SK-N-MC (cell line): ENCODE measurements around the gene PIGQ.

ENCODE experiments used
- DNase-seq: peaks from one replicate; pipeline ENCODE4 v3.0.0-alpha.2; 2011; ENCODE audit warnings: low read depth, low spot score
- H3K27ac ChIP-seq: fragments of 200-600 bp; sonication (generic); 2 replicates; pipeline ENCODE4 v1.5.1; 2016; ENCODE audit warnings: mixed run types
- H3K36me3 ChIP-seq: fragments of 200-600 bp; sonication (generic); 2 replicates; pipeline ENCODE4 v1.6.1; 2017; ENCODE audit warnings: antibody characterized with exemption, low read length, mixed read lengths; ENCODE audit not compliant: insufficient read depth
- H3K4me3 ChIP-seq: fragments of 200-600 bp; sonication (generic); 2 replicates; pipeline ENCODE4 v1.5.1; 2016
- H3K9ac ChIP-seq: fragments of 200-600 bp; sonication (generic); 2 replicates; pipeline ENCODE4 v1.8.0; 2017; ENCODE audit warnings: mixed run types, mixed read lengths; ENCODE audit not compliant: insufficient read length
- H3K9me3 ChIP-seq: fragments of 200-600 bp; sonication (generic); 2 replicates; pipeline ENCODE4 v1.6.1; 2017; ENCODE audit warnings: low read depth, mild to moderate bottlenecking, antibody characterized with exemption, low read length, moderate library complexity, mixed read lengths
- EZH2 ChIP-seq: fragments of 200-600 bp; sonication (generic); IDR thresholded peaks from one replicate; pipeline ENCODE4 v1.6.1; 2017; ENCODE audit warnings: antibody characterized with exemption
- FOXP2 ChIP-seq: optimal IDR thresholded peaks from 2 replicates; pipeline ENCODE3; 2011; ENCODE audit warnings: mild to moderate bottlenecking, moderate library complexity; ENCODE audit not compliant: insufficient read depth; ENCODE audit errors: extremely low read length, control extremely low read depth
- POLR2AphosphoS5 ChIP-seq: IDR thresholded peaks from 2 replicates; pipeline ENCODE4 v1.6.1; 2012; ENCODE audit warnings: mild to moderate bottlenecking, low read depth, low read length, borderline replicate concordance

PIGQ gene

GRCh38 chr16:624526-625070 lies 54.8 kb downstream of the PIGQ start:
- no peaks in the 10 kb centered on the region for H3K9me3 ChIP-seq
- no peak for DNase-seq
- H3K27ac ChIP-seq = no peak overlapping the region
- no peak overlapping the region for H3K9ac ChIP-seq
- H3K4me3 ChIP-seq = no peak overlapping the region
- TF ChIP-seq FOXP2 (no peak), EZH2 (no peak), POLR2AphosphoS5 (no peak)
- no peaks in the 10 kb centered on the region for H3K36me3 ChIP-seq

DNA sequence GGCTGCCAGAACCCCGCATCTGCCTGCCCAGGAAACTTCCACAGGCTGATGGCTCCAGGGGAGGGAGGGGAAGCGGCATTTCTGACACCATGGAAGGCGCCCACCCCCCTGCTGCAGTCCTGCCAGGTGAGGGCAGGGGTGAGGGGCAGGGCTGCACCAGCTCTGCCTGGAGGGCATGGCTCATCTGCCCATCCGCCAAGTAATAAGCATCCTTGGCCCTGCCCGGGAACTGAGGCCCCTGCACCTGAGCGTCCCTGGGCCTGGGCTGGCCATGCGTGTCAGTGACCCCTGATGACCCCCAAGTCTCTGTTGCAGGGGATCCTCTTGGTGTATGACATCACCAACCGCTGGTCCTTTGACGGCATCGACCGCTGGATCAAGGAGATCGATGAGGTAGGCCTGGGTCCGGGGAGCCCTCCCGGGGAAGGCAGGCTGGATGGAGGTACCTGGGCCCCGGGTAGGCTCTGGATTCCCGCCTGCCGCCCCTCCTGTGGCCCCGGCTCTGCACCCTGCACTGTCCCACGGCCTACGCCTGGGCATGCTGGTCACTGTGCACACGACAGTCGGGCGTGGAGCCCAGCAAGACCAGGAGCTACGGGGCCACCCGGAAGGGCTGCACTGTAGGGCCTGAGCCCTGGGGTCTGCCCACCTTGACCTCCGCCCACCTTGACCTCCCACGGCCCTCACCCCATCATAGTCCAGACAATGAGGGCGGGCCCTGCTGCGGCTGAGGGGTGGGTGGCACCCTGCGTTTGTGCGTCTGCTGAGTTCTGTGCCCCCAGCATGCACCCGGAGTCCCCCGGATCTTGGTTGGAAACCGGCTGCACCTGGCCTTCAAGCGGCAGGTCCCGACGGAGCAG lies 55.6 kb downstream of the PIGQ start:
- no peaks in the 10 kb centered on the region for H3K36me3 ChIP-seq
- TF ChIP-seq POLR2AphosphoS5 (no peak), FOXP2 (no peak), EZH2 (no peak)
- no peak overlapping the region for H3K27ac ChIP-seq
- H3K4me3 ChIP-seq = no peak overlapping the region
- DNase-seq = no peak
- no peaks in the 10 kb centered on the region for H3K9me3 ChIP-seq
- no peak overlapping the region for H3K9ac ChIP-seq

DNA sequence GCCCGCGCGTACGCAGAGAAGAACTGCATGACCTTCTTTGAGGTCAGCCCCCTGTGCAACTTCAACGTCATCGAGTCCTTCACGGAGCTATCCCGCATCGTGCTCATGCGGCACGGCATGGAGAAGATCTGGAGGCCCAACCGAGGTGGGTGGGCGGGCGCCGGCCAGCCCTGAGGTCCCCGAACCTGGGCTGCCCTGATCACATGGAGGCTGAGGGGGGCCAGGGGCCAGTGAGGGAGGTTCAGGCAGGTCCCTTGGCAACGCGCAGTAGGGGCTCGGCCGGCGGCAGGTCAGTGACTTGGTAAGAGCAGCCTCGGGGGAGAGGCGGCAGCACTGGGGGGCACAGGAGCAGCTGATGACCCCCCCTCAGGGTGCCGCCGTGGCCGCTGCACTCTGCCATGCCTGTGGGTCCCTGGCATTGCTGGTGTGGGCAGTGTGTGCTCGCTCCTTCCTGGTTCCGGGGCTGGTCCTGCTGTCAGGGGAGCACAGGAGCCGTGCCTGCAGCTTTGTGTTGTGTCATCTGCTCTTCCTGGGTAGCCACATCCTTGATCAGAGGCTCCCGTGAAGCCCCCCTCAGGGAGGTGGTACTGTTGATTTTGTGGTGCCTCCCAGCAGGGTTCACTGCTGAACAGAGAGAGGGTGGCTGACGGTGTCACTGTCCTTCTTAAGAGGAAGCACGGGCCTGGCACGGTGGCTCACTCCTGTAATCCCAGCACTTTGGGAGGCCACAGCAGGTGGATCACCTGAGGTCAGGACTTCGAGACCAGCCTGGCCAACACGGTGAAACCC lies 56.4 kb downstream of the PIGQ start:
- Histone ChIP-seq H3K9me3 (no peaks in the 10 kb centered on the region), H3K4me3 (no peak overlapping the region), H3K36me3 (no peaks in the 10 kb centered on the region), H3K27ac (no peak overlapping the region), H3K9ac (no peak overlapping the region)
- no peak for TF ChIP-seq EZH2
- TF ChIP-seq FOXP2 = no peak
- no peak for TF ChIP-seq POLR2AphosphoS5
- DNase-seq = no peak

GRCh38 chr16:626787-627453 lies 57.2 kb downstream of the PIGQ start:
- no peak for DNase-seq
- no peaks in the 10 kb centered on the region for H3K36me3 ChIP-seq
- TF ChIP-seq POLR2AphosphoS5 (no peak), EZH2 (no peak), FOXP2 (no peak)
- H3K27ac ChIP-seq = no peak overlapping the region
- no peak overlapping the region for H3K9ac ChIP-seq
- H3K9me3 ChIP-seq = no peaks in the 10 kb centered on the region
- H3K4me3 ChIP-seq = no peak overlapping the region

DNA sequence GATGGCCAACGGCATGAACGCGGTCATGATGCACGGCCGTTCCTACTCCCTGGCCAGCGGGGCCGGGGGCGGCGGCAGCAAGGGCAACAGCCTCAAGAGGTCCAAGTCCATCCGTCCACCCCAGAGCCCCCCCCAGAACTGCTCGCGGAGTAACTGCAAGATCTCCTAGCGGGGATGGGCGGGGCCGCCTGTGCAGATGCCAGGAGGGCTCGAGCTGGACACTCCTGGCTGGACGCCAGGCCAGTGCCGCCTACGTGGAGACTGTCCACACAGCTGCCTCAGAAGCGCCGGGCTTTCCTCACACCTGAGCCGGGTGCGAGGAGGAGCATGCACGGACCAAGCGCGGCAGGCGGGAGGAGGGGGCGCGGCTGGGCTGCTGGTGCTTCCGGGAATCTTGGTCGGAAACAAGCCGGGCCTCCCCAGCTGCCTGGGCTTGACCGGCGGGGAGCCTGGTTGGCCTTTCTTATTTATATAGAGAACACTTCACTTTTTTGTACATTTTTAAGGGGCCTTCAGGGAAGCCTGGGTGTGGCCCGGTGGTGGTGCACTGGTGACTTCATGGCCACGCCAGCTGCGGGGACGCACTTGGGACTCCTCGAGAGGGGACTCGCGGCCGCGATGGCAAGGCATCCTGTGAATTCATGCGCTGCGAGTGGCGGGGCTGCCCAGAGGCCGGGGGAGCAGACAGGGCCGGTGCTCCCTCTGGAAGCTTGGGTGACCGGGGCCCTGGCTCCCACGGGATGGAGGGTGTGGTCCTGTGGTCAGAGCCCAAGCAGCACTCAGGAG lies 57.9 kb downstream of the PIGQ start:
- no peak for DNase-seq
- TF ChIP-seq POLR2AphosphoS5 = no peak
- TF ChIP-seq FOXP2 = no peak
- TF ChIP-seq EZH2 = no peak
- no peak overlapping the region for H3K4me3 ChIP-seq
- no peaks in the 10 kb centered on the region for H3K36me3 ChIP-seq
- H3K9ac ChIP-seq = no peak overlapping the region
- no peaks in the 10 kb centered on the region for H3K9me3 ChIP-seq
- no peak overlapping the region for H3K27ac ChIP-seq

DNA sequence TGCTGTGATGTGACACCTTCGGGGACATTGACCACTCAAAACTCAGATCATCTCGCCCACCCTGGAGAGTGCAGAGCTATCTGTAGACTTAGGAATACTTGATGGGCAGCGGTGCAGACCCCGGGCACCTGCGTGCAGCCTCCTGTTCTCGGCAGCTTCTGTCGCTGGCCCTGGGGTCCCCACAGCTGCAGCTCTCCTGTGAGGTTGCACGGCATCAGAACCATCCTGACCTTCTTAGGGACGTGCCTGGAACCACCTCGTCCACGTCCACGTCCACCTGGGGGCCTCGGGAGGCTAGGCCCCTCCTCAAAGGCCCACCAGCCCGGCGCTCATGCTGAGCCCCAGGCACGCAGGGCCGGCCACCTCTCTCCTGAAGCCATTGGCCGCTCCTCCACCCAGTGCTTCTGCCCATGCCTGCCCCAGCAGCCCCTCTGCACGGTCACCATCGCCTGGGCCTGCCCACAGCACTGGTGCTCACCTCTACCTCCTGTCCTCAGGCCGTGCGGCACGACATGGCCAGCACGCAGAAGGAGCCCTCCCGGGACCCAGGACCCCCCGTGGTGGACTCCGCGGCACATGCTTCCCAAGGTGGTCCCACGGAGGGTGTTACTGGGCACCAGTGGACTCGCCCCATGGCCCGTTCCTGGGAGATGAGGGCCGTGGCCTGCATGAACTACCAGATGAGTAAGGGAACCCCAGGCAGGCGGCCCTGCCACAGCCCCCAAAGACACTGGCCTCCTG lies 58.7 kb downstream of the PIGQ start:
- H3K9ac ChIP-seq = no peak overlapping the region
- no peak overlapping the region for H3K4me3 ChIP-seq
- DNase-seq = no peak
- H3K27ac ChIP-seq = no peak overlapping the region
- TF ChIP-seq EZH2 (no peak), FOXP2 (no peak), POLR2AphosphoS5 (no peak)
- no peaks in the 10 kb centered on the region for H3K36me3 ChIP-seq
- H3K9me3 ChIP-seq = no peaks in the 10 kb centered on the region
